Measurements from ENCODE around the gene MTFMT.
A peak's percentile ranks its signal among the peaks of the same experiment; 100 is the strongest.

Gene MTFMT

GRCh38 chr15:65032801-65033537 is 3.5 kb upstream of the MTFMT start:
- no peak for DNase-seq (ENCODE audit: low spot score)
- Histone ChIP-seq H3K4me3 (ENCODE audit: severe bottlenecking) (no peak overlapping the region), H3K27ac (ENCODE audit: poor library complexity, severe bottlenecking) (no peak overlapping the region), H3K36me3 (ENCODE audit: low read depth) (no peaks in the 10 kb centered on the region), H3K4me1 (ENCODE audit: insufficient read depth, poor library complexity, severe bottlenecking) (peaks cover 5% of the 10 kb centered on the region), H3K27me3 (ENCODE audit: insufficient read depth, poor library complexity, severe bottlenecking) (no peaks in the 10 kb centered on the region), H3K9me3 (ENCODE audit: severe bottlenecking) (no peaks in the 10 kb centered on the region)
- TF ChIP-seq CTCF (IDR thresholded peaks at IDR 0.05; ENCODE audit: poor library complexity, severe bottlenecking), result no peak
- ATAC-seq (ENCODE audit: low read depth), result peak; percentile 46

GRCh38 chr15:65029736-65030208 is 333 bp upstream of the MTFMT start:
- peak overlapping the region; percentile 60 for H3K4me3 ChIP-seq (ENCODE audit: severe bottlenecking)
- TF ChIP-seq CTCF (IDR thresholded peaks at IDR 0.05; ENCODE audit: poor library complexity, severe bottlenecking), result no peak
- no peak for ATAC-seq (ENCODE audit: low read depth)
- no peak for DNase-seq (ENCODE audit: low spot score)
- H3K27me3 ChIP-seq (ENCODE audit: insufficient read depth, poor library complexity, severe bottlenecking), result no peaks in the 10 kb centered on the region
- peaks cover 22% of the 10 kb centered on the region for H3K36me3 ChIP-seq (ENCODE audit: low read depth)
- H3K27ac ChIP-seq (ENCODE audit: poor library complexity, severe bottlenecking), result no peak overlapping the region
- H3K9me3 ChIP-seq (ENCODE audit: severe bottlenecking), result no peaks in the 10 kb centered on the region
- H3K4me1 ChIP-seq (ENCODE audit: insufficient read depth, poor library complexity, severe bottlenecking), result peaks cover 7% of the 10 kb centered on the region

- H3K9me3 ChIP-seq (ENCODE audit: severe bottlenecking), result no peaks in the 10 kb centered on the region
- no peaks in the 10 kb centered on the region for H3K27me3 ChIP-seq (ENCODE audit: insufficient read depth, poor library complexity, severe bottlenecking)
- no peak for TF ChIP-seq CTCF (IDR thresholded peaks at IDR 0.05; ENCODE audit: poor library complexity, severe bottlenecking)
- H3K27ac ChIP-seq (ENCODE audit: poor library complexity, severe bottlenecking), result no peak overlapping the region
- peak overlapping the region; percentile 60 for H3K4me3 ChIP-seq (ENCODE audit: severe bottlenecking)
- no peak for DNase-seq (ENCODE audit: low spot score)
- peaks cover 34% of the 10 kb centered on the region for H3K36me3 ChIP-seq (ENCODE audit: low read depth)
- ATAC-seq (ENCODE audit: low read depth), result no peak
- peaks cover 7% of the 10 kb centered on the region for H3K4me1 ChIP-seq (ENCODE audit: insufficient read depth, poor library complexity, severe bottlenecking)
These were observed 1.1 kb downstream of the MTFMT start for GRCh38 chr15:65028338-65028737.

GRCh38 chr15:65027593-65027992 is 1.8 kb downstream of the MTFMT start:
- H3K27ac ChIP-seq (ENCODE audit: poor library complexity, severe bottlenecking), result no peak overlapping the region
- peaks cover 7% of the 10 kb centered on the region for H3K4me1 ChIP-seq (ENCODE audit: insufficient read depth, poor library complexity, severe bottlenecking)
- no peaks in the 10 kb centered on the region for H3K27me3 ChIP-seq (ENCODE audit: insufficient read depth, poor library complexity, severe bottlenecking)
- no peaks in the 10 kb centered on the region for H3K9me3 ChIP-seq (ENCODE audit: severe bottlenecking)
- DNase-seq (ENCODE audit: low spot score) (no peak), ATAC-seq (ENCODE audit: low read depth) (no peak)
- H3K36me3 ChIP-seq (ENCODE audit: low read depth), result peaks cover 41% of the 10 kb centered on the region
- no peak for TF ChIP-seq CTCF (IDR thresholded peaks at IDR 0.05; ENCODE audit: poor library complexity, severe bottlenecking)
- no peak overlapping the region for H3K4me3 ChIP-seq (ENCODE audit: severe bottlenecking)

GRCh38 chr15:65026756-65027155 is 2.7 kb downstream of the MTFMT start:
- ATAC-seq (ENCODE audit: low read depth) (no peak), DNase-seq (ENCODE audit: low spot score) (no peak)
- Histone ChIP-seq H3K27ac (ENCODE audit: poor library complexity, severe bottlenecking) (no peak overlapping the region), H3K4me1 (ENCODE audit: insufficient read depth, poor library complexity, severe bottlenecking) (peaks cover 7% of the 10 kb centered on the region), H3K4me3 (ENCODE audit: severe bottlenecking) (no peak overlapping the region), H3K9me3 (ENCODE audit: severe bottlenecking) (no peaks in the 10 kb centered on the region), H3K27me3 (ENCODE audit: insufficient read depth, poor library complexity, severe bottlenecking) (no peaks in the 10 kb centered on the region), H3K36me3 (ENCODE audit: low read depth) (peaks cover 46% of the 10 kb centered on the region)
- no peak for TF ChIP-seq CTCF (IDR thresholded peaks at IDR 0.05; ENCODE audit: poor library complexity, severe bottlenecking)
